Effector memory CD4-positive, alpha-beta T cell (primary cell): ENCODE measurements around the gene DLX1.
"Not testable (repeated sequence)": the region's sequence is repeated elsewhere in the genome, so short reads cannot be mapped to it uniquely, and the experiment has no call there.

Source experiments
- DNase-seq, 3 donors: peaks; one replicate each; pipeline ENCODE4 v3.0.0-alpha.2; 2020
- H3K27ac ChIP-seq: 2 replicates; pipeline ENCODE4 v1.7.0; 2013; ENCODE audit warnings: mild to moderate bottlenecking, low read length, moderate library complexity; ENCODE audit not compliant: insufficient read depth, poor library complexity, severe bottlenecking
- H3K27me3 ChIP-seq: replicated peaks from 2 replicates; pipeline ENCODE4 v1.7.0; 2013; ENCODE audit warnings: mild to moderate bottlenecking, low read length; ENCODE audit not compliant: insufficient read depth, control insufficient read depth, poor library complexity, severe bottlenecking
- H3K36me3 ChIP-seq: 2 replicates; pipeline ENCODE4 v1.7.0; 2013; ENCODE audit warnings: mild to moderate bottlenecking, low read length, moderate library complexity; ENCODE audit not compliant: control insufficient read depth, insufficient read depth
- H3K4me1 ChIP-seq: 2 replicates; pipeline ENCODE4 v1.7.0; 2013; ENCODE audit warnings: low read length, mild to moderate bottlenecking; ENCODE audit not compliant: control insufficient read depth, insufficient read depth, poor library complexity, severe bottlenecking
- H3K4me3 ChIP-seq: 2 replicates; pipeline ENCODE4 v1.7.0; 2013; ENCODE audit warnings: low read length, low read depth, mild to moderate bottlenecking; ENCODE audit not compliant: insufficient read depth, poor library complexity, severe bottlenecking
- H3K9me3 ChIP-seq: 2 replicates; pipeline ENCODE4 v1.7.0; 2013; ENCODE audit warnings: mild to moderate bottlenecking, low read length, moderate library complexity; ENCODE audit not compliant: control insufficient read depth

DLX1 gene

DNA sequence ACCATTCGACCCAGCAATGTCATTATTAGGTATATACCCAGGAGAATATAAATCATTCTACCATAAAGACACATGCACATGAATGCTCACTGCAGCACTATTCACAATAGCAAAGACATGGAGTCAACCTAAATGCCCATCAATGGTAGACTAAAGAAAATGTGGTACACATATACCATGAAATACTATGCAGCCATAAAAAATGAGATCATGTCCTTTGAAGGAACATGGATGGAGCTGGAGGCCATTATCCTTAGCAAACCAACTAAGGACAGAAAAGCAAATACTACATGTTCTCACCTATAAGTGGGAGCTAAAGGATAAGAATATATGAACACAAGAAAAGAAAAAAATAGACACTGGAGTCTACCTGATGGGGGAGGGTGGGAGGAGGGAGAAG lies 53.4 kb downstream of the DLX1 start:
- H3K9me3 ChIP-seq, H3K27ac ChIP-seq, H3K27me3 ChIP-seq, H3K36me3 ChIP-seq, H3K4me1 ChIP-seq, H3K4me3 ChIP-seq, DNase-seq: not testable (repeated sequence)
